ENCODE data around the gene PLA2G4B. TPM values are rescaled to one million over a fixed set of nuclear protein-coding genes. Genes with fewer than 3 reads are reported as not detected.
"Not testable (repeated sequence)": the region's sequence is repeated elsewhere in the genome, so short reads cannot be mapped to it uniquely, and the experiment has no call there.

Gene PLA2G4B
- total and polyA plus RNA-seq, 2 donors: 2.7 to 8.1 TPM

DNA sequence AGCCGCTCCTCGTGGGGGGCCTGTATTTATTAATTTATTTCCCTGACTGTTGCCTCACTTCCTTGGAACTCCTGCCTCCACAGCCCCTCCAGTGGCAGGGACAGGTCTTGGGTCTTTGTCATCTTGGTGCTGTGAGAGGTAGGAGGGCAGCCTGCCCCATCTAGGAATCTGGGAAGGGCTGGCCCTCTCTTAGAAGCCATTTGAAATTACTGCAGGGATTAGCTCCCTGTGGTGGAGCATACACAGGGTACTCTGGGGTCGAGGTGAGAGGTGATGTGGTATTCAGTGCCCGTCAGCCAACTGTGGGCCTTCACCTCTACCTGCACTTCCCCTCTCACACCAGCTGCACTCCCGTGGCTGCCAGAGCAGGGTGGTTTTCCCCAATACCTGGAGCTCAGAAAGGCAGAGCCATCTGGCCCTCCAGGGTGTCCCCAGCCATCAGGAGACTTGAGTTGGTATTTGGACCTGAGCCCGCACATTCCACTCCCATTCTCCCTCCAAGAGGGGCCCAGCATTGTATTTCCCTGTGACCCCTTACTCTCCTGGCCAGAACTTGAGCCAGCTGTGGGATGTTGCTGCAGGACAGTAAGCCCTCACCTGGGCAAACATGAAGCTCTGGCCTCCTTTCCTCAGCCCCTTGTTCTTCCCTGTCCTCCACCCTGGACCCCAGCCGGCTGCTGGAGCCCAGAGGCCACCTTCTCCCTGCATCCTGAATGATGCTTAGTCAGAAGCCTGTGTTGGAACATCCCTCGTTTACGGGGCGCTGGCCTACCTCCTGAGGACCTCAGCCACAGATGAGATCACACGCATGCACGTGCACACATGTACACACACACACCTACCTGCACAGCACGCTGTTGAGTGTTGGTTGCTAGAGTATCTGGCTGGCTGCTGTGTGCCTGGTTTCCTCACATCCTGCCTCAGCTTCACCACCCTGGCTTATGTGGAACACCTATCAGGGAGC lies 12.8 kb upstream of the PLA2G4B start:
- no peak for DNase-seq (ENCODE audit: extremely low spot score)
- Histone ChIP-seq H3K4me3 (ENCODE audit: low read depth, low read length) (no peak overlapping the region), H3K27ac (ENCODE audit: low read depth) (no peak overlapping the region), H3K4me1 (ENCODE audit: insufficient read depth) (no peaks in the 10 kb centered on the region), H3K36me3 (ENCODE audit: insufficient read depth) (peaks cover 4% of the 10 kb centered on the region)
- WGBS: 72% methylated on average over 13 of the region's 13 CpGs

DNA sequence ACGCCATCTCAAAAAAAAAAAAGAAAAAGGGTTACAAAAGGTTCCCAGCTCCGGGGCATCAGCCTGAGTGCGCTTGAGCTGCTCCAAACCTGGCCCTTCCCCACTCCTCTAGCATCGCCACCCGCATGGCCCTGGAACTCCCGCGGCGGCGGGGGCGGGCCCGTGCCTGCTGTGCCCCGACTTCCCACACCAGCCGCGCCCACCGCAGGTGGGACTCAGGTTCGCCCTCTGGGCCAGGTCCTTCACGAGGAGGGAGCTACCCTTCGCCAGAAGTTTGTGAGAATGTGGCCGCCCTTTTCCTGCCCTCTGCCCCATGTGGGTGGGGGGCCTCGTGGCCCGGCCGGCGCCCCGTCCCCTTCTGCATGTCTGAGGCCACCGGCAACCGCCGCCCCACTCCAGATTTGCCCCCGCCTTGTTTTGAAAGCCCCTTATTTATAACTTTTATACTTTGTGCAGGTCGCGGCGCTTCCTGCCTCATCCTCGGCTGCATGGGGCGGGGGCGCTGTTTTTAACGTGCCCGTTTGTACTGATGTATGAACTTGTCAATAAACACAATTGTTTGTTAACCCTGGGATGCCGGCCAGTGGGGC lies 11.3 kb upstream of the PLA2G4B start:
- Histone ChIP-seq H3K36me3 (ENCODE audit: insufficient read depth) (peaks cover 4% of the 10 kb centered on the region), H3K27ac (ENCODE audit: low read depth) (no peak overlapping the region), H3K4me1 (ENCODE audit: insufficient read depth) (no peaks in the 10 kb centered on the region), H3K4me3 (ENCODE audit: low read depth, low read length) (peak overlapping the region; percentile 46)
- WGBS: 5% methylated on average over 37 of the region's 37 CpGs
- DNase-seq (ENCODE audit: extremely low spot score): no peak

DNA sequence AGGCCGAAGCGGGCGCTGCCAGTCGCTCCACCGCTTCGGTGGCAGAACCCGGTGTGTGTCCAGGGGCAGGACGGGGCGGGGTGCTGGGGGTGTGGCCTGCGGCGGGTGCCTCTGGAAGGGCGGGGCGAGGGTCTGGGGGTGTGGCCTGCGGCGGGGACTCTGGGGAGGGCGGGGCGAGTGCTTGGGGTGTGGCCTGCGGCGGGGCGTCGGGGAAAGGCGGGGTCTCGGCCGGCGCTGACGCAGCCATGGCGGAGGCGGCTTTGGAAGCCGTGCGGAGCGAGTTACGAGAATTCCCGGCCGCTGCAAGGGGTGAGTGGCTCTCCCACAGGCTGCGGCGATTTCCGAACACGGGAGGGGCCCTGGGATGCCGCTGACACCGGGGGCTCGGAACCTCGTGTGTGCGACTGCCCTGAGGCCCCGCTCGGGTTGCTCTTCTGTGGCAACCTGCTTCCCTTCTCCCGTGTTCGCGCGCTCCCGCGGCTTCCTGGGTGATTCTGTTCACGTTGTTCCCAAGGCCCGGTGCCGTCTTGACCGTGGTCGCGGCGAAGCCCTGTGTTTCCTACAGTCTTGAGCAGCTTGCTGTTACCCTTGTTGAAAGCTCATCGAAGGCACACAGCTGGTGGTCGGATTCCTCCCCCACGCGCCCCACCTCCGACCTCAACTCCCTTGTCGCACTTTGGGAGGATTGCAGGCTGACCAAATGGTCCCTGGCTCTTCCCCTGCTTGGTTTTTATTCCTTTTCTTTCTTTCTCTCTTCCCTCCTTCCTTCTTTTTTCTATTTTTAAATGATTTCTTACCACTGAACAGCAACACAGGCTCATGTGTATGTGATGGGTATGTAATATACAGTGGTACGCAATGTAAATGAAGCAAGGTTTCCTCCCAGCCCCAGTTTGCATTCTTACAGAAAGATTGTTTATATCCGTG lies 10.5 kb upstream of the PLA2G4B start, which contains the start of gene JMJD7:
Gene JMJD7 (plus strand): TSS at position 213 of the 927 bp plus-strand sequence. CDS start 33 bp downstream, at position 246.
- Histone ChIP-seq H3K4me1 (ENCODE audit: insufficient read depth) (no peaks in the 10 kb centered on the region), H3K27ac (ENCODE audit: low read depth) (peak within 1 kb of the TSS; percentile 43), H3K36me3 (ENCODE audit: insufficient read depth) (peaks cover 4% of the 10 kb centered on the region), H3K4me3 (ENCODE audit: low read depth, low read length) (peak within 1 kb of the TSS; percentile 46)
- WGBS: under 1% methylated on average over 66 of the region's 66 CpGs
- DNase-seq (ENCODE audit: extremely low spot score): peak; percentile 71

DNA sequence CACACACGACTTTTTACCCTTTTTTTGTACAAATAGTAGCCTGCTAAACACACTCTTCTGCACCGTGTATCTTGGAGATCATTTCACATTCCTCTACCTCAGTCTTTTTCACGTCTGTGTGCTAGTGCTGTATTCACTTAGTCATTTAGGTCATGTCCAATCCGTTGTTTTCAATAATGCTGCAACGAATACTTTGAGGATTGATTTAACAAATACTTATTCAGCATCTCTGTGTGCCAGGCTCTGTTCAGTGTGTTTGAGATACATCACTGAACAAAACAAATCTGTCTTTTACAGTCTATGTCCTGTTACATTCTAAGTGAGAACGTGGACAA lies 9.9 kb upstream of the PLA2G4B start:
- no peaks in the 10 kb centered on the region for H3K36me3 ChIP-seq (ENCODE audit: insufficient read depth)
- peak overlapping the region; percentile 46 for H3K4me3 ChIP-seq (ENCODE audit: low read depth, low read length)
- 10% methylated on average over 6 of the region's 6 CpGs for WGBS
- H3K4me1 ChIP-seq (ENCODE audit: insufficient read depth): no peaks in the 10 kb centered on the region
- no peak for DNase-seq (ENCODE audit: extremely low spot score)
- no peak overlapping the region for H3K27ac ChIP-seq (ENCODE audit: low read depth)

DNA sequence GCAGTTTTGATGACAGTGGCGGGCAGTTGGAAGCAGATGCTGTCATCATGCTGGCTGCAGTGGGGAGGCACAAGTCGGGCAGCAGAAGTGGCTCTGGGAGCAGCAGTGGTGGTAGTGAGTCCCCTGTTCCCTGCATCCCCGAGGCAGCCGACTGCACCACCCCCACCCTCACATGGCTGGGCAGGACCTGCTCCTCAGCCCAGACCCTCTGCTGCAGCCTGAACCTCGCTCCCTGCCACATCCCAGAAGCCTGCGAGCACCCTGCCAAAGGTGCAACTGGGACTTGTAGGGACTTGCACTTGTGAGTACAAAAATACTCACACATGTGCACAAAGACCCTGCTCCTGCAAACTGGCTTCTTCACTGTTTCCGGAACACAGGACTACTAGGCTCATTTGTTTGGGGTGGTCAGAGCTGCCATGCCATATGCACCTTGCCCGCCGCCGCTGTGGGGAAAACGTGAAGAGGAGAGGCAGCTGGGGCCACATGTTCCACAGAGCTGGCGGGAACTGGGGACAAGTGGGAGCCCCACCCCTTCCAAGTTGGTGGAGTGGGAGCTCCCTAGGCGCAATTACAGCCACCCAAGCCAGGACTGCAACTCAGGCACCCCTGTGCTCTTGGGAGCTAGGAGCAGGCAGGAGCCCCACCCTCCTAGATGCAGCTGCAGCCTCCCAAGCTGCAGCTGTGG lies 8.5 kb upstream of the PLA2G4B start:
- 89% methylated on average over 13 of the region's 13 CpGs for WGBS
- Histone ChIP-seq H3K4me3 (ENCODE audit: low read depth, low read length) (no peak overlapping the region), H3K27ac (ENCODE audit: low read depth) (no peak overlapping the region), H3K4me1 (ENCODE audit: insufficient read depth) (no peaks in the 10 kb centered on the region), H3K36me3 (ENCODE audit: insufficient read depth) (no peaks in the 10 kb centered on the region)
- no peak for DNase-seq (ENCODE audit: extremely low spot score)

DNA sequence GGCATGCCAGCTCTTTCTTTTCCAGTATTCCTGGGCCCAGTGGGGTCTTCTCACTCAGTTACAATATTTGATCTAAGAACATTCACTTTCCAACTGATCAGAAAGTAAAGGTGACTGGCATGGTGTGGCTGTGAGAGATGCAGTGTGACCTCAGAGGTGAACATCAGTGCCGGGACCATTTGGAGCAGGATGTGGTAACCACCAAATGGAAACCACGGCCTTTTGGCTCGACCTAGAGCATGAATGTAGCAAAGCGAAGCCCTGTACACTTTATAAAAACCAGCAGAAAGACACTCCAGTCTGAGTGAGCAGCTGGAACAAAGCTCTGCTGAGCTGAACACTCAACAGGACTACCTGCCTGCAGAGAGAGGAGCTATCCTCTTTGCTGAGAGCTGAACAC lies 7.4 kb upstream of the PLA2G4B start:
- H3K27ac ChIP-seq (ENCODE audit: low read depth); H3K4me1 ChIP-seq (ENCODE audit: insufficient read depth); H3K36me3 ChIP-seq (ENCODE audit: insufficient read depth); DNase-seq (ENCODE audit: extremely low spot score); H3K4me3 ChIP-seq (ENCODE audit: low read depth, low read length): not testable (repeated sequence)
- WGBS: 80% methylated on average over 4 of the region's 4 CpGs

DNA sequence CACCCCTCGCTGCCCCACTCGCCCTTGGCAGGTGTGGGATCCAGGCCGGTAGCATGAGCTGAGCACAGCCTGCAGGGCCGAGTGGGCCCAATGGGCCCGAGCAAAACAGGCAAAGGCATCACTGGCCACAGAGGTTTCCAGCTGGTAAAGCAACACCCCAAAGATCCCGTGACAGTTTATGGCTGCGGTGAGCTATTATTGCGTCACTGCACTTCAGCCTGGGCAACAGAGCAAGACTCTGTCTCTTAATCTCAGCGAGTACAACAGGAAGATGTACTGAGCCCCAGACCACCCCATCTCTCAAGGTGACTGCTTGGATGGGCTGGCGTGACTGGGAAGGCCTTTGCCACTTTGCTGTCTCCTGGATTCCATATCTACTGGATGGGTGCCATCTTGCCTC lies 6.4 kb upstream of the PLA2G4B start:
- 96% methylated on average over 10 of the region's 10 CpGs for WGBS
- Histone ChIP-seq H3K36me3 (ENCODE audit: insufficient read depth) (no peaks in the 10 kb centered on the region), H3K27ac (ENCODE audit: low read depth) (no peak overlapping the region), H3K4me1 (ENCODE audit: insufficient read depth) (no peaks in the 10 kb centered on the region), H3K4me3 (ENCODE audit: low read depth, low read length) (no peak overlapping the region)
- no peak for DNase-seq (ENCODE audit: extremely low spot score)

DNA sequence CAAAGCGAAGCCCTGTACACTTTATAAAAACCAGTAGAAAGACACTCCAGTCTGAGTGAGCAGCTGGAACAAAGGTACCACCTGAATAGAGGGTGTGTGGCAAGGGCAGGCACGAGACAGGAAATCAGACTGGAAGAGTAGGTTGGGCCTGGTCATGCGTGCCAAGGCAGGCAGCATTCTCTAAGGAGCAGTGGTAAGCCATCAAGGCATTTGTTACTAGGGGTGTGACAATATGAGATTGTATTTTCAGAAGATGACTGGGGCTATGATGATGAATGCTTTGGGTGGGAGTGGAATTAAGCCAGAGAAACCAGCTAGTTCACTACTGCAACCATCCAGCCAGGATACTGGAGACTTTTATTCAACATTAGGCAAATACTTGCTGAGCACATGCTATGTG lies 5.8 kb upstream of the PLA2G4B start:
- Histone ChIP-seq H3K36me3 (ENCODE audit: insufficient read depth) (no peaks in the 10 kb centered on the region), H3K4me1 (ENCODE audit: insufficient read depth) (no peaks in the 10 kb centered on the region), H3K4me3 (ENCODE audit: low read depth, low read length) (no peak overlapping the region), H3K27ac (ENCODE audit: low read depth) (no peak overlapping the region)
- peak; percentile 71 for DNase-seq (ENCODE audit: extremely low spot score)
- WGBS: 79% methylated on average over 3 of the region's 3 CpGs

DNA sequence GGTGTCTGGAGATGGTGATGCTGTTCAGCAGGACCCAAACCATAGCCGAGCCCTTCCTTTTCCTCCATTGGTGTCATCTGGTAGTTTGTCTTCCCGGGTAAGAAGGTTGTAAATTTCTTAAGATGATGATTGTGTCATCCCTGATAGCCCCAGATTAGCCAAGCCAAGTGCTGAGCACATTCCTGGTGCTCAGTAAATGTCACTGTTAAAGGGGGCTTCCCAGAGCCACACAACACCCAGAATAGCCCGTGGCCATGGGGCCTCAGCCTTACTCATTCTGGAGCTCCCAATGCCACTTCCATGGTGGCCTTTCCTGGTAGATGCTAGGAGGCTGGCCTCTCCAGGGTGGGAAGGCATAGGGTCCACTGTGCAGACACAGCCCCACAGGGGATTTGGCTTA lies 4.6 kb upstream of the PLA2G4B start:
- Histone ChIP-seq H3K27ac (ENCODE audit: low read depth) (no peak overlapping the region), H3K4me3 (ENCODE audit: low read depth, low read length) (no peak overlapping the region), H3K4me1 (ENCODE audit: insufficient read depth) (no peaks in the 10 kb centered on the region), H3K36me3 (ENCODE audit: insufficient read depth) (no peaks in the 10 kb centered on the region)
- WGBS: 72% methylated on average over 3 of the region's 3 CpGs
- no peak for DNase-seq (ENCODE audit: extremely low spot score)

DNA sequence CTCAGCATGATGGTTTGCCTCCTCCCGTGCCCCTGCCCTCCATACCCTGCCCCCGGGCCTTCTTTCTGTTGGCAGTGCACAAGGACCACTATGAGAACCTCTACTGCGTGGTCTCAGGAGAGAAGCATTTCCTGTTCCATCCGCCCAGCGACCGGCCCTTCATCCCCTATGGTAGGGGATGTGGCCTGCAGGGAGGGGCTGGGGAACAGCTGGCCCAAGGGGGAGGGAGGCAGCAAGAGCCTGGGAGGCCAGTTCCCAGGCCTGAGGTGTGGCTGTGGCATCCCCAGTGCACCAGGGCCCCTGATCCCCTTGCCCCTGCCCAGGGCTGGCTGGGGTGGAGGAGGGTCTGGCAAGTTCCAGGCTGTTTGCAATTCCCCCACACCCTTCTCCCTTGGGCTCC lies 2.6 kb upstream of the PLA2G4B start:
- 63% methylated on average over 6 of the region's 6 CpGs for WGBS
- H3K4me1 ChIP-seq (ENCODE audit: insufficient read depth): no peaks in the 10 kb centered on the region
- no peak for DNase-seq (ENCODE audit: extremely low spot score)
- H3K36me3 ChIP-seq (ENCODE audit: insufficient read depth): no peaks in the 10 kb centered on the region
- H3K27ac ChIP-seq (ENCODE audit: low read depth): no peak overlapping the region
- no peak overlapping the region for H3K4me3 ChIP-seq (ENCODE audit: low read depth, low read length)

DNA sequence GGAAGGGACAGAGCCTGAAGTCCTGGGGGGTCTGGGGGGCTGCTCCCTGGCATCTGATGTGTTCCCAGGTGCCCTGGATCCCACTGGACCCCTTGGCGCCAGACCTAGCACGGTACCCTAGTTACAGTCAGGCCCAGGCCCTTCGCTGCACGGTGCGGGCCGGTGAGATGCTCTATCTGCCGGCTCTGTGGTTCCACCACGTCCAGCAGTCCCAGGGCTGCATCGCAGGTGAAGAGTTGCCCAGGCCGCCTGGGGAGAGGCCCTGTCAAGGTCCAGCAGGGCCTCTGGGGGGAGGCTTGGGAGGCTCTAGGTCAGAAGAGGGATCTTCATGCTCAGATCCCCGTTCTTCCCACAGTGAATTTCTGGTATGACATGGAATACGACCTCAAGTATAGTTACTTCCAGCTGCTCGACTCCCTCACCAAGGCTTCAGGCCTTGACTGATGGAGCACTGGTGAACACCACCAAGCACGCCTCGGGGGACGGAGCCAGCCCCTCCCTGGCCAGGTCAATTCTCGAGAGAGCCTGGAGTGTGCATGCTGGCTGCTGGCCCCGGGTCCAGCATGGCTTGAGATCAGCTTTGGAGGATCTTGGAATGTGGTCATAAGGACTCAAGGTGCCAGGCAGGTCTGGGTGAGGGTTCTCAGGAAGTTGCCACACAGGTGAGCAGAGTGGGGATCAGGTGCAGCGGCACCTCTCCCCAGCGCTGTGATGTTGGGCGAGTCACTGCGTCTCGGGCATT lies 1.8 kb upstream of the PLA2G4B start:
- Histone ChIP-seq H3K36me3 (ENCODE audit: insufficient read depth) (no peaks in the 10 kb centered on the region), H3K4me1 (ENCODE audit: insufficient read depth) (no peaks in the 10 kb centered on the region)

DNA sequence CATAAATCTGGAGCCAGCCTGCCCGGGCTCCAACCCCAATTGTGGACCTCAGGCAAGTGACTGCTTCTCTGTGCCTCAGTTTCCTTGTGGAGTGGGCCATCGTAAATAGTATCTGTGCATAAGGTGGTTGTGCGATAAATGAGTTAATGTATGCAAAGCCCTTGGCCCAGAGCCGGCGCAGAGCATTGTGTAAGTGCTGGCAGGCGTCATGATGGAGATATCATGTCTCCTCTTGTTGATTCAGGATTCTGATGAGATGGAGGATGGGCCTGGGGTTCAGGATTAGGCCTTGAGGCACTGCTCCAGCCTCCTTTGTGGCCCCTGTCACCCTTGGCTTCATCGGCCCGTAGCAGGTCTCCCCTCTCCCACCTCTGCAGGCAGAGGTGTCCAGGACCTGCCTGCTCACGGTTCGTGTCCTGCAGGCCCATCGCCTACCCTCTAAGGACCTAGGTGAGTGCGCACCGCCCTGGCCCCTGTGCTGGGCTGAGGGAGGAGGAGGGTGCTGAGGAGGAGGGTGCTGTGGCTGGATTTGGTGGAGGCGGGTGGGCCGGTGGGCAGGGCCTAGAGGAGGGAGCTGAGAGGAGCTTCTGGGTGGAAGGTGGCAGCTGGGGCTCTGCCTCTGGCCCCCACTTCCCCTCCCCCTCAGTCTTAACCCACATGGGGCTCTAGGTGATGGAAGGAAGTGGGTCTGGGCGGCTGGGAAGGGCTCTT lies 1.3 kb downstream of the PLA2G4B start:
- no peak overlapping the region for H3K4me3 ChIP-seq (ENCODE audit: low read depth, low read length)
- H3K4me1 ChIP-seq (ENCODE audit: insufficient read depth): no peaks in the 10 kb centered on the region
- no peak overlapping the region for H3K27ac ChIP-seq (ENCODE audit: low read depth)
- WGBS: 94% methylated on average over 16 of the region's 16 CpGs
- DNase-seq (ENCODE audit: extremely low spot score): no peak
- H3K36me3 ChIP-seq (ENCODE audit: insufficient read depth): no peaks in the 10 kb centered on the region

More for the DNA sequence above, 1.8 kb upstream of the PLA2G4B start:
- no peak overlapping the region for H3K4me3 ChIP-seq (ENCODE audit: low read depth, low read length)
- no peak overlapping the region for H3K27ac ChIP-seq (ENCODE audit: low read depth)
- 91% methylated on average over 23 of the region's 23 CpGs for WGBS
- no peak for DNase-seq (ENCODE audit: extremely low spot score)

All from urinary bladder (tissue), 4 donors.